GM10266 (cell line): ENCODE results near the gene HRH3.

ENCODE experiments used
- DNase-seq: peaks from one replicate; pipeline ENCODE4 v3.0.0; 2012; ENCODE audit errors: extremely low spot score
- TF ChIP-seq, protein P1 (sequence below): IDR thresholded peaks from 2 replicates; pipeline ENCODE4 v1.5.1; 2012; ENCODE audit warnings: mild to moderate bottlenecking, low read depth; ENCODE audit not compliant: control insufficient read depth, insufficient read depth; ENCODE audit errors: missing control alignments

Gene HRH3

GRCh38 chr20:62196286-62196685 lies 23.8 kb downstream of the HRH3 start:
- DNase-seq: no peak
- TF ChIP-seq, protein P1, sequence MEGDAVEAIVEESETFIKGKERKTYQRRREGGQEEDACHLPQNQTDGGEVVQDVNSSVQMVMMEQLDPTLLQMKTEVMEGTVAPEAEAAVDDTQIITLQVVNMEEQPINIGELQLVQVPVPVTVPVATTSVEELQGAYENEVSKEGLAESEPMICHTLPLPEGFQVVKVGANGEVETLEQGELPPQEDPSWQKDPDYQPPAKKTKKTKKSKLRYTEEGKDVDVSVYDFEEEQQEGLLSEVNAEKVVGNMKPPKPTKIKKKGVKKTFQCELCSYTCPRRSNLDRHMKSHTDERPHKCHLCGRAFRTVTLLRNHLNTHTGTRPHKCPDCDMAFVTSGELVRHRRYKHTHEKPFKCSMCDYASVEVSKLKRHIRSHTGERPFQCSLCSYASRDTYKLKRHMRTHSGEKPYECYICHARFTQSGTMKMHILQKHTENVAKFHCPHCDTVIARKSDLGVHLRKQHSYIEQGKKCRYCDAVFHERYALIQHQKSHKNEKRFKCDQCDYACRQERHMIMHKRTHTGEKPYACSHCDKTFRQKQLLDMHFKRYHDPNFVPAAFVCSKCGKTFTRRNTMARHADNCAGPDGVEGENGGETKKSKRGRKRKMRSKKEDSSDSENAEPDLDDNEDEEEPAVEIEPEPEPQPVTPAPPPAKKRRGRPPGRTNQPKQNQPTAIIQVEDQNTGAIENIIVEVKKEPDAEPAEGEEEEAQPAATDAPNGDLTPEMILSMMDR: no peak

- TF ChIP-seq, protein P1: no peak
These were observed 24.3 kb downstream of the HRH3 start for GRCh38 chr20:62195736-62196135.

GRCh38 chr20:62195075-62195405 lies 25.0 kb downstream of the HRH3 start:
- TF ChIP-seq, protein P1: no peak
- DNase-seq: no peak

More at GRCh38 chr20:62195736-62196135, 24.3 kb downstream of the HRH3 start:
- DNase-seq: no peak

GRCh38 chr20:62193079-62194025 lies 26.7 kb downstream of the HRH3 start:
- TF ChIP-seq, protein P1: no peak

GRCh38 chr20:62192635-62193034 lies 27.4 kb downstream of the HRH3 start:
- TF ChIP-seq, protein P1: no peak
- DNase-seq: no peak

More at GRCh38 chr20:62193079-62194025, 26.7 kb downstream of the HRH3 start:
- no peak for DNase-seq

DNA sequence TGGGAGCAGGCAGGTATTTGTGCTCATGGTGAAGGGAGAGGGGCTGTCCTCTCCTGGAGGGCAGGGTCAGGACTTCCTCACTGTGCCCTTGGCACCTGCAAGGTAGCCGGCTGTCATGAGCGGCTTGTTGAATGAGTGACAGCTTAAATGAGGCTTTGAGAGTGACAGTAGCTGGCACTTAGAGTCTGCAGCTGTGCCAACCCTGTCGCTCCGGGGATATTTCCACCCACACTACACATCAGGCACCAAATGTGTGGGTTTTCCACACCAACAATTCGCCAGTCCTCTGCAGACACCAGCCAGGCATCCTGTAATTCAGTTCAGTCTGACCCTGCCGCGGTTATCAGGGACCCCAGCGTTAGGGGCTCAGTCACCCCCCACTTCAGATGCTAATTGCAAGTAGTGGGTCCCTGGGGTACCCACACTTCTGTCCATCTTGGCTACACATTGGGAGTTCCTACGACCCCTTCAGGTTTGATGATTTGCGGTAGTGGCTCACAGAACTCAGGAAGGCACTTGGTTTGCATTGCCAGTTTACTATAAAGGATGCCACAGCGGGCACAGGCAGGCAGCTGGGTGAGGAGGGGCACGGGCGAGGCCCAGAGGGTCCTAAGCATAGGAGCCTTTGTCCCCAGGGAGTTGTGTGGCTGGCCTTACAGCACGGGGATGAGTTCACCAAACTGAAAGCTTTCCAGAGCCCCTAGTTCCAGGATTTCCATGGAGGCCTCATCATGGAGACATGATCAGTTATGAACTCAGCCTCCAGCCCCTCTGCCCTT lies 28.1 kb downstream of the HRH3 start:
- DNase-seq: no peak
- TF ChIP-seq, protein P1: no peak
